Measurements from ENCODE around the gene CTDSP2. TPM values are rescaled to one million over a fixed set of nuclear protein-coding genes. Genes with fewer than 3 reads are reported as not detected.
"Not testable (repeated sequence)": the region's sequence is repeated elsewhere in the genome, so short reads cannot be mapped to it uniquely, and the experiment has no call there.

CTDSP2 gene
- total and polyA plus RNA-seq, 2 of the 8 experiments (the other 6 are each of a cell fraction or from before 2014, with no cell fraction given), result 71.3 to 91.7 TPM

GRCh38 chr12:57859121-57859520 is 12.6 kb upstream of the CTDSP2 start (continued):
- TF ChIP-seq KDM4A (IDR thresholded peaks at IDR 0.05; ENCODE audit: low read depth, low read length, severe bottlenecking), result no peak
- TF ChIP-seq SIN3A (conservative IDR thresholded peaks at IDR 0.05 in 1 of 2, IDR thresholded peaks at IDR 0.05 in 1 of 2; ENCODE audit: low read depth in 1 of 2, low read length in 2 of 2), result no peak
- TF ChIP-seq EP300 (IDR thresholded peaks at IDR 0.05; ENCODE audit: borderline replicate concordance in 1 of 2, low read depth in 2 of 2, low read length in 2 of 2), result no peak
- no peak for TF ChIP-seq GTF2F1 (IDR thresholded peaks at IDR 0.05; ENCODE audit: borderline replicate concordance, low read depth, low read length)
- TF ChIP-seq ZNF274 (IDR thresholded peaks at IDR 0.05; ENCODE audit: borderline replicate concordance, extremely low read depth, low read length), result no peak

- not testable (repeated sequence) for DNase-seq (ENCODE audit: low read depth in 1 of 2, low spot score in 2 of 2); H3K27ac ChIP-seq (ENCODE audit: low read depth, low read length); H3K9ac ChIP-seq (replicated peaks in 1 of 4; ENCODE audit: extremely low read depth in 1 of 4, low read depth in 3 of 4, low read length in 3 of 4); H4K5ac ChIP-seq (ENCODE audit: insufficient read length, low read depth, low read length); H4K20me1 ChIP-seq (replicated peaks in 1 of 2; ENCODE audit: control insufficient read depth in 1 of 2, insufficient read depth in 2 of 2, low read length in 2 of 2); H3K4me3 ChIP-seq (ENCODE audit: extremely low read depth in 1 of 4, insufficient read depth in 2 of 4, low read depth in 3 of 4, low read length in 4 of 4); H3K27me3 ChIP-seq (replicated peaks in 1 of 4; ENCODE audit: control insufficient read depth in 3 of 4, extremely low read depth in 1 of 4, insufficient read depth in 3 of 4, low read length in 3 of 4); H3K9me3 ChIP-seq (ENCODE audit: insufficient read depth in 2 of 2, low read depth in 1 of 2, low read length in 1 of 2); H3K23ac ChIP-seq (ENCODE audit: insufficient read length); H4K91ac ChIP-seq (replicated peaks; ENCODE audit: insufficient read length, low read length); H3K4me2 ChIP-seq (ENCODE audit: insufficient read depth in 1 of 2, low read depth in 2 of 2, low read length in 2 of 2); H2BK5ac ChIP-seq (ENCODE audit: low read depth, low read length); H3K14ac ChIP-seq (ENCODE audit: insufficient read length); H2BK120ac ChIP-seq (replicated peaks; ENCODE audit: low read depth, low read length); H2BK15ac ChIP-seq (ENCODE audit: low read length); H2AFZ ChIP-seq (ENCODE audit: low read length); FAIRE-seq; H2BK20ac ChIP-seq (ENCODE audit: low read length); H4K8ac ChIP-seq (ENCODE audit: extremely low read depth, insufficient read depth, low read length); H3K56ac ChIP-seq (replicated peaks; ENCODE audit: insufficient read length, low read depth, low read length); H3K18ac ChIP-seq (ENCODE audit: extremely low read depth, low read length); H3K79me1 ChIP-seq (ENCODE audit: low read depth, low read length); H3K23me2 ChIP-seq (ENCODE audit: low read depth, low read length); H3K36me3 ChIP-seq (ENCODE audit: control insufficient read depth in 2 of 4, insufficient read depth in 4 of 4, low read length in 3 of 4); H3K79me2 ChIP-seq (ENCODE audit: control insufficient read depth in 1 of 2, insufficient read depth in 2 of 2, low read length in 2 of 2); H2BK12ac ChIP-seq (ENCODE audit: low read depth, low read length); H3K4ac ChIP-seq (replicated peaks; ENCODE audit: insufficient read length, low read depth, low read length); H2AK5ac ChIP-seq (ENCODE audit: low read depth, low read length)
- H3K4me1 ChIP-seq (replicated peaks in 1 of 4; ENCODE audit: control insufficient read depth in 3 of 4, insufficient read depth in 4 of 4, low read length in 3 of 4), result peaks cover 6 to 11% (median 9%) of the 10 kb centered on the region in 4 experiments
- 92% methylated on average over 5 of the region's 7 CpGs; no CpG with 5 or more reads in 1 of the 2 experiments for WGBS, 2 experiments (ENCODE audit: extremely low coverage in 1 of 2, insufficient coverage in 1 of 2, insufficient read length in 1 of 2, insufficient replicate concordance in 2 of 2, low coverage in 1 of 2, low lambda C conversion rate in 2 of 2, missing lambda C conversion rate in 1 of 2)
- CTCF ChIA-PET (ENCODE audit: partially characterized antibody), result interaction anchor here (1.0 to 1.4 kb wide), 3 partner anchors 14 to 31 kb away, joined by 3 read pairs; no protein-coding TSS in a partner anchor
- POLR2A ChIA-PET (ENCODE audit: partially characterized antibody), result interaction anchor here (2.8 to 29.9 kb wide), 2 partner anchors 11 to 15 kb away, joined by 7 to 722 read pairs; partner anchors contain the start of gene CTDSP2
Measured at GRCh38 chr12:57858123-57858522, 11.6 kb upstream of the CTDSP2 start.

All from H1 (cell line).